HG02943 (cell line): ENCODE measurements around the gene GARNL3.

Experiments
- ATAC-seq: cut with Tn5 transposase; IDR thresholded peaks from one replicate; pipeline ENCODE4 v1.9.1; 2021; ENCODE audit warnings: mild to moderate bottlenecking, low read depth, moderate library complexity; ENCODE audit not compliant: unreplicated experiment

The GARNL3 gene

DNA sequence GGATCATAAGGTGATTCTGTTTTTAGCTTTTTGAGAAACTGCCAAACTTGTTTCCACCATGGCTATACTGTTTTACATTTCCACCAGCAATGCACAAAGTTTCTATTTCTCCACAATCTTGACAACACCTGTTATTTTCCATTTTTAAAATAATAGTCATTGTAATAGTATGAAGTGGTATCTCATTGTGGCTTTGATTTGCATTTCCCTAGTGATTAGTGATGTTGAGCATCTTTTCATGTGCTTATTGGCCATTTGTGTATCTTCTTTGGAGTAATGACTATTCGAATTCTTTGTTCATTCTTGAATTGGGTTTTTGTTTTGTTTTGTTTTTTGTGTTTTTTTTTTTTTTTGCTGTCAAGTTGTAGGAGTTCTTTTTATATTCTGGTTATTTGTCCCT lies 4.9 kb downstream of the GARNL3 start:
- no peak for ATAC-seq

DNA sequence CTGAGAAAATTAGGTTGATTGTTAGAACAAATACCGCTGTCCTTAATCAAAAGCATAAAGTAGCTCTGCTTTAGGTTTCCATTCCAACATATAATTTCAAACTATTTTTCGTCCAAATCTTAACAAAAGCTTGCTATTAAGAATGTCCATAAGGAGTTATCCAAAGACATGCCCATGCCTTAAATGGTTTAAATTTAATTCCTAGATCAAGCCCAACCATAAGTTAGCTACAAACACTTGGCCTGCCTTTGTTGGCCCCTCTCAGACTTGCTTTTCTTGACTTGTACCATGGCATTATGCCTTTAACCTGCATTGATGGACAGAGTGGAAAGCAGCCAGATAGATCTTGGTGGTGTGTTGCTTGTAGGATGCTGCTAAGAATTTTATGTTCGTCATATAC lies 8.8 kb downstream of the GARNL3 start:
- ATAC-seq, result no peak

DNA sequence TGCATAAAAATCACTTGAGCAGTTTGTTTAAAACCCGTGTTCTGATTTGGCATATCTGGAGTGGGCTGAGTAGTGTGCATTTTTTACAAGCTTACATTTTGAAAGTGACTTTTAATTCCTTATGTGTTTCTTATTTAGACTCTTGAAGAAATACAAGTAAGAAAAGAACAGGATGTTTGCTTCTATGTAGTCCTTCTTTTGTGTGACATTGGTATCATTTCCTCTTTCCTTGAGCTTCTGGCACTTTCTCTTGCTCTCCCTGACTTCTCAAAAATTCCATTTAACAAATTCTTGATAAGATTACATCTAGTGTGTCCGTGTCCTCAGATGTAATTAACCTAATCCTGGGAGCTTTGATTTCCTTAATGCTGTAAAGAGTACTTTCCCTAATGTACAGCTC lies 12.5 kb downstream of the GARNL3 start:
- no peak for ATAC-seq

DNA sequence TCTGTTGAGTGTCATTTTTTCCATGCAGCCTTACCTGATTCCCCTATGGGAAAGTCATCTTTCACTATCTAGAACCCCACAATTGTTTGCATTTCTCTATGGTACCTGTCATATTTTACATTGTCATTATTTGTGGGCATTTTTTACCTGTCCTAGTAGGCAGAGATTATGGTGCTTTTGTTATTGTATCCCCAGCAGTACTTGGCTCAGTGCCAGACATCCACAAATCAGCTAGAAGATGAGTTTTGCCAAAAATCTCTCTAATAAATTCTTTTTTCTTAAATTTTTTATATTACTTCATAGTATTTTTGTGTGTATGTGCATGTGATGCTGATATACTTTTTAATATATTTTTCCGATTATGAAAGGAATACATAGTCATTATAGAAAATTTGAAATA lies 13.2 kb downstream of the GARNL3 start:
- no peak for ATAC-seq

DNA sequence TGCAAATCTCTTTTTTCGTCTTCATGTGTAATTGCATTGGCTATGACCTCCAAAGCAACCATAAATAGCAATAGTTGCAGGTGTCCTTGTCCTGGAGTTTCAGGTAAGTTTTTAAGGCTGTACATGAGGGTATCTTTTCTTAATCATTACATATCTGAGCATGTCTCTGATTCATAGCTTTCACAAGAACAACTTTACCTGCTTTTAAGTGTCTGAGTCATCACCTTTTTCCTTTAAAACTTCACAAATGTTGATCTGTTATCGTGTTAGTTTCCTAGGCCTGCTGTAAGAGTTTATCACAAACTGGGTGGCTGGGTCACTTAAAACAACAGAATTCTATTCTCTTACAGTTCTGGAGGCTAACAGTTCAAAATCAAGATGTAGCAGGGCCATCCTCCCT lies 13.8 kb downstream of the GARNL3 start:
- ATAC-seq, result no peak

DNA sequence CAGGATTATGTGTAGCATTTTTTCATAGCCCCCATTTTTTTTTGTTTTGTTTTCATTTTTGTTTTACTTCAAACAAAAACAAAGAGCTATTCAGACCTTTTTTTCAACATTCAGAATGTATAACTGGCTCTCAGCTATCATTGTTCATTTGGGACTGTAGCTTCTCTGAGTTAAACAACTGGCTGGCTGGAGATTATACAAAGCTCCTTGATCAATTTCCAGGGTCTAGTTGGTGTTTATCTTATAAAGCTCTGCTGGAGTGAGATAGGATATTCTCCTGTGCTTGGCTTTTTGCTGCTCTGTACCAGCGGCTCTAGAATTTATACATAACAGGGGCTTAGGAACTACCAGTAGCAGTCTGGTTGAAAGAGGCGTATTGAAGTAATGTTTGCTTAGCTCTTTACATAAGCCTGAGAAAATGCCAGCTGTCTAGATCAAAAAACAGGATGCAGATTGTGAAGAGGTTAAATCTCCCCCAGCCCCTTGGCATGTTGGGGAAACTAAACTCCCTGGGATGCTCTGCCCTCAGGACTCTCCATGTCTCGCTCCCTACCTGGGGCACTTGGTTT lies 15.2 kb downstream of the GARNL3 start:
- no peak for ATAC-seq

DNA sequence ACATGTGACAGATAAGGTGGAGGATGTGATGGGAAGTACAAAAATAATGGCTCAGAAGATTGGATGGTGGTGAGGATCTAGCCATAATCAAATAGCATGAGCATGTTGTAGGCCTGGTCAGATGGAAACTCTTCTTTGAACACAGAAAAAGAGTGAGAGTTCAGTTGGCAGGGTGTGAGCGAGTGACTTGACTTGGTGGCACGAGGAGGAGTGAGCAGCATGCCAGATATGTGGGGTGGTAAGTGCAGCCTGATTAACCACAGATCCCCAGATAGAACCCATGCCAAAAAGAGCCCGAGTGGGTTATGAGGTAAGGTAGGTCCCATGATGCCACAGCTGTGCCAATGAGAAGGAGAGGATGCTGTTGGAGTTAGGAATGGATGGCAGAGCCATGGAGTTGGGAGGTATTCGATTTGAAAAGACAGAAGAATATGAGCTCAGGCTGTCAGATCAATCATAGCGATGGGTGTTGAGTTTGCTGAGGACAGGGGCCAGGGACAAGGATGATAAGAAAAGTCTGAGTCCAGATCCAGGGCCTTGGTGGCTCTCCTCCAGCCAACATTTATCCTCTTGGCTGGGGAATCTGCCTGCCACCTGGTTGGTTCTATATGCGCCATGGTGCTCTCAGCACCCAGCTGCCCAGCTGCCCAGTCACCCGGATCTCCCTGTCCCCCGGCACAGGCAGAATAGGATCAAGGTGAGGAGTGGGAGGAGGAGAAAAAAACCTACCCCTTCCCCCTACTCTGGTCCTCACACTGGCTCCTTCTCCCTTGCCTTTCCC lies 16.5 kb downstream of the GARNL3 start:
- ATAC-seq, result no peak

DNA sequence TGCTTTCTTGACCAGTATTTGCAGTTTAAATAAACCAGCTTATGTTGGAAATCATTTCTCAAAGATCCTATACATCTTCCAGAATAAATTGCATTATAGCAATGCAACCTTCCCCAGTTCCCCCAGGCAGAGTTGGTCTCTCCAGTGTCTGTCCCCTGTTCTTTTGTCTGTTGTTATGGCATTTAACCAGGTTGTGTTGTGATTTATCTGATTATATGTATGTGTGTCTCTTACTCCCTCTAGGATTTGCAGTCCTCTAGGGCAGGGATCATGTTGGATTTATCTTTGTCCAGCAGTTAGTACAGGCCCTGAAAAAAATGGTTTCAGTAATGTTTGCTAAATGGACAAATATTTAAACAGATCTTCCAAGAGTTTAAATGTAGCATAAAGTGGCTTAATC lies 17.3 kb downstream of the GARNL3 start:
- no peak for ATAC-seq

DNA sequence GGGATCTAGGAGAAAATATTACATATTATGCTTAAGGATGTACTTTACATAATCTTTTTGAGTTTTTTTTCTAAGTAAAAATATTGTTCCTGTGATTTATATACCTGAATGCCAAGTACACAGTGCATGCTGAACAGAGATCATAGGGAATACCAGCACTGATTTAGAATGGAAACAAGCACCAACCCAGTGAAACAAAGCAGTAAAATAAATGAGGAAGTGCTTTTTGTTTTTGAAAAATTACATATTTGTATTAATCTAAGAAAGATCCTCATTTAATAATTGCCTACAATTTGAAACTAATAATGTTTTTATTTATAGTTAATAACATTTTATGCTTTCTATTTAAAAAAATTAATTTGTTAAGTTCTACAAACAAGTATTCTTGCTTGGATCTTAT lies 18.0 kb downstream of the GARNL3 start:
- no peak for ATAC-seq

DNA sequence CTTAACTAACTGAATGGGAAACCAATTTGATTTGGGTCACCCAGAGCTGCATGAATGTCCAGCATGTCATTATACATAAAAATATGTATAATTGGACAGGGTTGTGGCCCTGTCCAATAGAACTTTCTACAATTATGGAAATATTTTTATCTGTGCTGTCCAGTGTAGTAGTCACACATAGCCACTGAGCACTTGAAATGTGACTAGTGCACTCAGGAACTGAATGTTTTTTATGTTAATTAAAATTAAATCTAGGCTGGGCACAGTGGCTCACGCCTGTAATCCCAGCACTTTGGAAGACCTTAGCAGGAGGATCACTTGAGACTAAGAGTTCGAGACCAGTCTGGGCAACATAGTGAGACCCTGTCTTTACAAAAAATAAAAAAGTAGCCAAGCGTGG lies 18.6 kb downstream of the GARNL3 start:
- ATAC-seq, result no peak

DNA sequence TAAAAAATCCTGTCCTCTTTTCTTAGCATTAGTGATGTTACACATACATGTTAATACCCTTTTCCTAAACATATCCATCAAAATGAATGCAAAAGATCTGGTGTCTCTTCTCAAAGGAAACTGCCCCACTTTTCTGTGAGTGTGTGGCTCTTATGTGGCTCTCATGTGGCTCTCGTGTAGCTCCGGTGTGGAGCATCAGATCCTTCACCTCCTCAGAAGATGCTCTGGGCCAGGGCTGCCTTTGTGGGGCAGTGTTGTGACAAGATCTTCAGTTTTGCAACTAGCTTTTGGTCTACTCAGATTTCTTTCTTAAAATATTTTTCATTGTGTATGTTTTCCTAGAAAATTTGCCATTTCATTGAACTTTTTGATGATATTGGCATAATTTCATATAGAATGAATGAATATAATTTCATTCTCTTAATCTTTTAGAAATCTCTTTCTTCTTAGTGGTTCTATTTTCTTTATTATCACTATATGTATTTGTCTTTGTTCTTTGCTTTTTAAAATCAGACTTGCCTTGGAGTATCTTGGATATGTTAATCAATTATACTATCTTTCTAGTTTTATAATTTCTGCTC lies 19.4 kb downstream of the GARNL3 start:
- ATAC-seq, result no peak

DNA sequence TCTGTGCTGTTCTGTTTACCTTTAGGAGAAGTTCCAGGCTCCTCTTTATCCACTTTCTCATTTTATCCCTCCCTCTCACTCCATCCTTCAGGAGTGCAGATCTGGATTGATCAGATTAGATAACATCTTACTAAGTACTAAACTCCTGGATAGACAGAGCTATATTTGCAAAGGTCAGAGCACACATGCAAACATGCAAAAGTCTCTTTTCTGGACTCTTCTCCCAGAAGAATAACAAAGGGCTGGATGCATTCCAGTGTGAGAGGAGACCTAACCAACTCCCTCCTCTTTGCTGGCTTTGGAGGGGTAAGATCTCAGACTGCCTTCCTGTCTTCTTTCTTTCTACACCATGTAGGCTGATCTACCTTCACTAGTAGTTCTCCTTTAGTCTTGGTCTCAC lies 21.4 kb downstream of the GARNL3 start:
- no peak for ATAC-seq

DNA sequence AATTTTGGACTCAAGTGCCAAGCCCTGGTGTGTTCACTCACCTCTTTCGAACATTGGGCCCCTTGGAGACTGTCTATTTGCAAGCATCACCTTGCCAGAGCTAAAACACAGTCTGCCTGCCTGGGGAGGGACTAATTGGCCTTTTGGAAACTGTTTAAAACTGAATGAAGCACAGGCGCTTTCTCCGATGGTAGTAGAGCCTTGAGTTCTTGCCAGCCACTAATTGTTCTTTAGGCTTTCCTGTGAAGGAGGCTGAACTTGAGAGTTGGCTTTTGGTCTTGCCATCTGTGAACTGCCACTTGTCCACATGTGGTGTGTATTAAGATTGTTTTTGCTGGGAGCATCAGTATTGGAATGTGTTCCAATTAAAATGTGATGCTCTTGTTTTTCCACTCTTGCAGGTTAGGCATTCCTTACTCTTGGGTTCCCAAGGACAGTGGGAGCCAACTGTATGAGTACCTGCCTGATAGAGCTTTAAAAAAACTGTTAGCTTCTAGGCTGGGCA lies 26.0 kb downstream of the GARNL3 start:
- ATAC-seq, result no peak

DNA sequence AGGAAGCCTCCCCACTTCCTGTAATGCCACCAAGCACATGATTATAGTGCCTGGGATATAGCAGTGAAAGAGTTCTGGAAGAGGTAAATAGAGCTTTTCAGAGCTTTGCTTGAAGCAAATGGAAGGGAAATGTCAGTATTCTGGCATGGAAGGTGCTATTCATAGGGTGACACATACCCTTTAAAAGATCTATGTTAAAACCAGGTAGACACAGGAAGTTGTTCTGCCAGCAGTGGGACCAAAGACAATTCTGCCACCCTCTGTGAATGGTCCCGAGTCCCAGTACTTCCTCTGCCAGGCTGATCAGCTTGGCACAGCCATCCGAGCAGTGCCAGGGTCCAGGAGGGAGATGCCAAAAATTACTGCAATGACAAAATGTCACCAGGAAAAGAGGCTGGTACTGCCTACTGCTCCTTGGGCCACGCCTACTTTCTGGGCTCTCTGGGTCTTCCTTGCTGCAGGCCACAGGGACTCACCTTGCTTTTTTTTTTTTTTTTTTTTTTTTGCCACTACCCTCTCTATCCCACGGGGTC lies 26.7 kb downstream of the GARNL3 start:
- no peak for ATAC-seq

DNA sequence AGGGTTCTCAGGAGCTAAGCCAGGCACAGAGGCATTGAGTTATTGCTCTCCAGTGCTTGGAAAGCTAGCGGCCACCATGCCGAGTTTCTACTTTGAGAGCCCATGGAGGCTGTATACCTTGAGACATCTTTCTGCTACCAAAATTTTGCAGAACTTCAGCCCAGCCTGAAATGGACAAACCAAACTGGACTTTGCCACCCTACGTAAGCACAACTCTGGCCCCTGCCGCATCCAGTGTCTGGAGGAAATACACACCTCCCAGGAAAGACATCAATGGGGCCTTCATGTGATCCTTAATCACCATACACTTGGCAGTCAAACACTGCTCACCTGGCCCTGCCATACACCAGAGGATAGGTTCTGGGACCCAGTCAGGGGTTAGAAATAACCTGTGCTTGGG lies 27.8 kb downstream of the GARNL3 start:
- ATAC-seq, result no peak

DNA sequence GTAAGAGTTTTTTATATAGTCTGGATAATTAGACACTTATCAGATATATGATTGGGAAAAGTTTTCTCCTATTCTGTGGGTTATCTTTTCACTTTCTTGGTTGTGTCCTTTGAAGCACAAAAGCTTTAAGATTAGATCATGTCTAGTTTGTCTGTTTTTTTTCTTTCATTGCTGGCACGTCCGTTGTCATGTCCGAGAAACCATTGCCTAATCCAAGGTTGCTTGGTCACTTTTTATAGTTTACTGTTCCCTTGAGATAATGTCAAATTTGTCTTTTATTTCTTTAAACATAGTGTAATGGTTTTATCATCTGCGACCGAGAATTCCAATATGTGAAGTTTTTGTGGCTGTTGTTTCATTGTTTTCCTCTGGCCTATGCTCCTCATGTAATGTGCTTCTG lies 28.8 kb downstream of the GARNL3 start:
- ATAC-seq, result no peak

DNA sequence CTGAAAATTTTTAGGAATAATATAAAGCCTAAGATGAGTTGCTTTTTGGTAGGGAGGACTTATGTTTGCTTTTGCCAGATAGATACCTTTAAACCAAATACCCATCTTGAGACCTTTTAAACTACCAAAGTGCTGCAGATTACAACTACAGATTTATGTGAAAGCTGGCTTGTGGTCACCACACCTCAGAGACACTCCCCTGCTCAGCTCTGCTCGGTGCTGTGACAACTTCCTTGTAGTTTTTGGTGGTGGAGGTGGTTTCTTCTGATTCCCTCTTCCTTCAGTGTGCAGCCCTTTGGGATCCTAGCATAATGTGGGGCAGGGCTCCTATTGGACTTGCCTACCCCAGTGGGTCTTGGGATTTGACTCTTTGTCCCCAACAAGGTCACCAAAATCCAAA lies 29.2 kb downstream of the GARNL3 start:
- ATAC-seq, result no peak

DNA sequence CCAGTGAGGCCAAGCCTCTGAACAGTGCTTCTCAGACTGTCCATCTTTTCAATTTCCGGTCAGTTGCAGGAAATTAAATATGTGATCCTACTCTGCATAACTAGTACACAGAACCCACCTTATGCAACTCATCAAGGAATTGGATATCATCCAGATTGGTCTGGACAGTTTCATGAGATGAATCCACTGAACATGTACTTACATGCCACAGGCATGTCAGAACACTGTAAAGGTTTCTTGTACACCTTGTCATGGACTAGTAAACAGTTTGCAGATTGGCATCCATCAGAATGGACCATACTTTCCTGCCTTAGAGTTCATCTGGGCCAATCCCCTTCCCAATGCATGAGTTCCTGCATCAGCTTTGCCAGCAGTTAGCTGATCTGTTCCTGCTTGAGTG lies 30.4 kb downstream of the GARNL3 start:
- no peak for ATAC-seq

DNA sequence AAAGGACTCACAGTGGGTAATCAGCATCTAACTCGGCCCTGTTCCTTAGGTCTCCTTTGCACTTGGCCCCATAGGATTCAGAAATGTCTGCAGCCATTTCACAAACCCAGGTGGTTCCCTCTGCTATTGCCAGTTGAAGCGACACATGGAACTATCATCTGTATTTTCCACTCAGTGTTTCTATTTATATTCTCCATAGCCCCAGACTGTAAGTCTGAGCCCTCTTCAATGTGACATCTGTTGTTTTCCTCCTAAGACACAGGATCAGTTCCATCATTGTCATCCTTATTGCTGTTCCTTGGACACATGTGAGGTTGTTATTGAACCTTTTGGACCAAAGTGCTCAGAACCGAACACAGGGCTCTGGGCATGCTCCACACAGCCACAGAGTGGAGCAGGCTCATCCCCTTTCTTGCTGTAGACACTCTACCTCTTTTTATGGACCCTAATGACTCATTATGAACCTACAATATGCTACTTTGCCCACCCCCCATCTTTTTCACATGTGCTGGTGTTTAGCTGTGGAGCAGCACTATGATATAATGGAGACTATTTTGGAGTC lies 36.4 kb downstream of the GARNL3 start:
- ATAC-seq, result no peak

DNA sequence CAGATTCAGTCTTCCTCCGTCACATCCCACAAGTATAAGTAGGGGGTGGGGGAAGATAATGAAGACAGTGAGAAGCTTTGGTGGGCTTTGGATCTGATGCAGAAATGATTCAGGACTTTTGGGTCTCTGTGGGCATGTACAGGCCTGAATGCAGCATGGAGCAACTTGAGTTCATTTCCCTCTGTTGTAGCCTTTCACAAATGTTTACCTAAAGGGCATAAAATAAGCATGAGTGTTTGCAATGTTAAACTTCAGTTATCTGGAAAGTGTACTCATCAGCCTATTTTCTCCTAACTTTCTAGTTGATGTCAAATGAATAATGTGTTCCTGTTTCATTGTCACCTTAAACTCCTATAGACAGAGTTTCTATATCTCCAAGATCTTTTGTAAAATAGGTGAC lies 39.3 kb downstream of the GARNL3 start:
- ATAC-seq, result no peak

DNA sequence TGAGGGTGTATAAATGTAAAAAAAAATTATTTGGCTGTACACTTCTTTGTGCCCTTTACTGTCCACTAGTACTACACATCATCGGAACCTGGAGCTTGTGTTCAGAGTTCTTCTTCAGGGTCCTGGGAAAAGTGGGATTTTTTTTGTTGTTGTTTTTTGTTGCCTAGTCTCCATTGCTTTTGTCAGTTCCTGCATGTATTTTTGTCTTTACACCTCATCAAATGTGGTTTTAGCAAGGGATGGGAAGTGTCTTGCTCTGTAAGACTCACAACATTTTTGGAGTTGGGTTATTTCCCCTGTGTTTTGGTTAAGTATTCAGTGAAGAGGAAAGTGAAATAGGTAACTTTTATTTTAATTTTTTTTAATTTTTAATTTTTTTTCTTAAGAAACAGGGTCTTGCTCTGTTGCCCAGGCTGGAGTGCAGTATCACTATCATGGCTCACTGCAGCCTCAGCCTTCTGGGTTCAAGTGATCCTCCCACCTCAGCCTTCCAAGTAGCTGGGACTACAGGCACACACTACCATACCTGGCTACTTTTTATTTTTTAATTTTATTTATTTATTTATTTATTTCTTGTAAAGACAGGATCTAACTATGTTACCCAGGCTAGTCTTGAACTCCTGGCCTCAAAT lies 40.7 kb downstream of the GARNL3 start:
- ATAC-seq, result no peak
